HL-60/S4 treated with phorbol 12-myristate 13-acetate at 8.2 ng/mL for 4 days and 3 days (cell line): Measurements from ENCODE around the gene DCAF4.

Source experiments
- in situ Hi-C: fragments of 300-500 bp; cut with MboI; formaldehyde crosslinking; loops from 2 replicates; pipeline ENCODE4 v1.15.0; 2022; ENCODE audit warnings: low sequenced_read_pairs

DCAF4 gene

GRCh38 chr14:72926292-72927028, at the start of gene DCAF4:
TSS of gene DCAF4 (plus strand) at chr14:72926464. CDS start at chr14:72937979, 11,515 bp downstream.
- in situ Hi-C loops = no loop called here

- in situ Hi-C loops = no loop called here
These were observed 49.6 kb upstream of the DCAF4 start for GRCh38 chr14:72876710-72877063.

GRCh38 chr14:72878746-72879145, 47.5 kb upstream of the DCAF4 start:
- in situ Hi-C loops = no loop called here

GRCh38 chr14:72879431-72879830, 46.8 kb upstream of the DCAF4 start:
- in situ Hi-C loops = no loop called here

GRCh38 chr14:72880164-72880563, 46.1 kb upstream of the DCAF4 start:
- in situ Hi-C loops = no loop called here

- in situ Hi-C loops = no loop called here
These were observed 45.4 kb upstream of the DCAF4 start for GRCh38 chr14:72880820-72881219.

- in situ Hi-C loops = no loop called here
These were observed 44.7 kb upstream of the DCAF4 start for GRCh38 chr14:72881543-72881942.

GRCh38 chr14:72882047-72882446, 44.2 kb upstream of the DCAF4 start:
- in situ Hi-C loops = no loop called here

- in situ Hi-C loops = no loop called here
These were observed 43.8 kb upstream of the DCAF4 start for GRCh38 chr14:72882463-72882862.

GRCh38 chr14:72883109-72883508, 43.2 kb upstream of the DCAF4 start:
- in situ Hi-C loops = no loop called here

GRCh38 chr14:72883961-72884360, 42.3 kb upstream of the DCAF4 start:
- in situ Hi-C loops = no loop called here

- in situ Hi-C loops = no loop called here
These were observed 41.9 kb upstream of the DCAF4 start for GRCh38 chr14:72884386-72884785.

- in situ Hi-C loops = no loop called here
These were observed 38.8 kb upstream of the DCAF4 start for GRCh38 chr14:72887514-72887913.

- in situ Hi-C loops = no loop called here
These were observed 38.1 kb upstream of the DCAF4 start for GRCh38 chr14:72888192-72888591.

- in situ Hi-C loops = no loop called here
These were observed 37.5 kb upstream of the DCAF4 start for GRCh38 chr14:72888636-72889201.

GRCh38 chr14:72889366-72889765, 36.9 kb upstream of the DCAF4 start:
- in situ Hi-C loops = no loop called here

GRCh38 chr14:72891666-72892102, 34.6 kb upstream of the DCAF4 start:
- in situ Hi-C loops = no loop called here

GRCh38 chr14:72892103-72892878, 34.0 kb upstream of the DCAF4 start:
- in situ Hi-C loops = no loop called here

- in situ Hi-C loops = no loop called here
These were observed 33.2 kb upstream of the DCAF4 start for GRCh38 chr14:72892879-72893635.

GRCh38 chr14:72893636-72894322, 32.5 kb upstream of the DCAF4 start, which contains the start of gene DPF3:
TSS of gene DPF3 (minus strand) at chr14:72894101. CDS start at chr14:72894088, 13 bp downstream.
- in situ Hi-C loops = no loop called here

GRCh38 chr14:72894323-72894622, 32.0 kb upstream of the DCAF4 start:
- in situ Hi-C loops = no loop called here
